HepG2 (cell line): ENCODE results near the gene C19orf44. TPM values are rescaled to one million over a fixed set of nuclear protein-coding genes. Genes with fewer than 3 reads are reported as not detected.
A peak's percentile ranks its signal among the peaks of the same experiment; 100 is the strongest.

Experiments
- GABPB1 ChIP-seq: IDR thresholded peaks from 2 replicates; pipeline ENCODE4 v1.6.1; 2016; ENCODE audit warnings: mild to moderate bottlenecking, missing genetic modification reagents, moderate library complexity, missing compliant biosample characterization
- HNF4A ChIP-seq: sonication (generic); formaldehyde crosslinking; IDR thresholded peaks from 2 replicates; pipeline ENCODE4 v1.4.0; 2020; ENCODE audit warnings: missing genetic modification reagents
- JARID2 ChIP-seq: sonication (generic); formaldehyde crosslinking; IDR thresholded peaks from 2 replicates; pipeline ENCODE4 v1.8.1; 2023; ENCODE audit warnings: missing genetic modification reagents, inconsistent platforms; ENCODE audit not compliant: insufficient replicate concordance
- MEIS2 ChIP-seq: sonication (generic); formaldehyde crosslinking; IDR thresholded peaks from 2 replicates; pipeline ENCODE4 v1.9.0; 2021; ENCODE audit warnings: mild to moderate bottlenecking, missing genetic modification reagents
- PHF21A ChIP-seq: sonication (generic); formaldehyde crosslinking; IDR thresholded peaks from 2 replicates; pipeline ENCODE4 v1.5.0; 2020; ENCODE audit warnings: mild to moderate bottlenecking, missing genetic modification reagents
- ZNF446 ChIP-seq: sonication (generic); formaldehyde crosslinking; IDR thresholded peaks from 2 replicates; pipeline ENCODE4 v1.5.0; 2020; ENCODE audit warnings: mild to moderate bottlenecking, missing genetic modification reagents
- ZNF720 ChIP-seq: sonication (generic); formaldehyde crosslinking; IDR thresholded peaks from 2 replicates; pipeline ENCODE4 v1.4.0; 2020; ENCODE audit warnings: missing genetic modification reagents
- ZSCAN20 ChIP-seq: sonication (generic); formaldehyde crosslinking; IDR thresholded peaks from 2 replicates; pipeline ENCODE4 v1.4.0; 2020; ENCODE audit warnings: missing genetic modification reagents, mild to moderate bottlenecking, borderline replicate concordance
- polyA plus RNA-seq, 8 experiments: library from polyadenylated mRNA; depleted of rRNA in 3 of 8; stranded (reverse) in 7 of 8; unstranded in 1 of 8; fragments of >200 nt; fragmentation: Illumina TruSeq in 4 of 8; extraction: Trizol in 4 of 8; gene quantifications; 2 replicates each; pipeline versions ENCODE4 v1.2.1 to v1.2.3, GENCODE V29; 2011 to 2016; ENCODE audit warnings: low read depth in 4 of 8, missing spikeins in 1 of 8, mixed read lengths in 1 of 8; ENCODE audit not compliant: insufficient read depth in 1 of 8
- total RNA-seq, 5 experiments: library from RNA; depleted of rRNA; stranded (reverse); fragments of >200 nt; fragmentation: Illumina TruSeq; extraction: Trizol; gene quantifications; 2 replicates each; pipeline ENCODE4 v1.2.3, GENCODE V29; 2016; ENCODE audit warnings: low read depth in 1 of 5
- TF ChIP-seq, protein P1 (sequence below): sonication (generic); formaldehyde crosslinking; IDR thresholded peaks from 2 replicates; pipeline ENCODE4 v1.8.1; 2022; ENCODE audit warnings: low read depth, mild to moderate bottlenecking, missing genetic modification reagents
- TF ChIP-seq, protein P2 (sequence below): sonication (generic); formaldehyde crosslinking; IDR thresholded peaks from 2 replicates; pipeline ENCODE4 v1.4.0; 2020; ENCODE audit warnings: missing genetic modification reagents
- TF ChIP-seq, protein P3 (sequence below): sonication (generic); formaldehyde crosslinking; IDR thresholded peaks from 2 replicates; pipeline ENCODE4 v1.4.0; 2020; ENCODE audit warnings: low read depth, mild to moderate bottlenecking, missing genetic modification reagents
- TF ChIP-seq, protein P4 (sequence below): IDR thresholded peaks from 2 replicates; pipeline ENCODE4 v1.6.1; 2016; ENCODE audit warnings: low read depth
- TF ChIP-seq, protein P5 (sequence below): sonication (generic); formaldehyde crosslinking; IDR thresholded peaks from 2 replicates; pipeline ENCODE4 v1.5.0; 2020; ENCODE audit warnings: missing genetic modification reagents
- TF ChIP-seq, protein P6 (sequence below): IDR thresholded peaks from 2 replicates; pipeline ENCODE4 v1.6.1; 2016; ENCODE audit warnings: missing biosample characterization, missing genetic modification reagents, low read depth
- TF ChIP-seq, protein P7 (sequence below): sonication (generic); formaldehyde crosslinking; IDR thresholded peaks from 2 replicates; pipeline ENCODE4 v1.5.0; 2020; ENCODE audit warnings: missing genetic modification reagents

Gene C19orf44
- total and polyA plus RNA-seq, 2 of the 13 experiments (the other 11 are each of a cell fraction or from before 2014, with no cell fraction given), result 3.2 to 4.3 TPM

DNA sequence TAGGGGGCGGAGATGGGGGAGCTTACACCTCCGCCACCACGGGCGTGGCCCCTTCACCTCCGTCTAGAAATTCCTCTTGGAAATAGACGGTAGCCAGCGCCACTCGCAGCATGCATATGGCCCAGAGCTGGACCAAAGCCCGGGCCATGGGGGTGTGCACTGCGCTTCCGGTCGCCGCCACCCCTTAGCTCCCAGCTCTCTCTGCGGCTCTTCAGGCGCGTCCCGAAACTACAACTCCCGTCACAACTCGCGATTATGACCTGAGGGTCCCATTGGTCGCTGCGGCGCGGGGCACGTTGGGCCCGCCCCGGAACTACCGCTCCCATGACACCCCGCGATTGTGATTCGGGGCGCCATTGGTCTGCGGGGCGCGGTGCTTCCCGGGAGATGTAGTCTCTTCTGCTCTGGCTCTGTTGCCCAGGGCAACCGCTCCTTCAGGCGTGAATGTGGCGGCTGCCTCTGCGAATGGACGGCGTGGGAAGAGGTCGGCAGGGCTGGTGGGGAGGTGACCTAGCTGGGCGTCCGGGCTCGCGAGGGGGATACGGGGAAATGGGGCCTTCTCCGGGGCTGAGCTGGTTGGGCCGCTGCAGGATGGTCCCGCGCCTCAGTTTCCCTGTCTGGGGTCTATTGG is at the start of gene C19orf44, which contains the start of gene CALR3 (continued):
- TF ChIP-seq, protein P1, sequence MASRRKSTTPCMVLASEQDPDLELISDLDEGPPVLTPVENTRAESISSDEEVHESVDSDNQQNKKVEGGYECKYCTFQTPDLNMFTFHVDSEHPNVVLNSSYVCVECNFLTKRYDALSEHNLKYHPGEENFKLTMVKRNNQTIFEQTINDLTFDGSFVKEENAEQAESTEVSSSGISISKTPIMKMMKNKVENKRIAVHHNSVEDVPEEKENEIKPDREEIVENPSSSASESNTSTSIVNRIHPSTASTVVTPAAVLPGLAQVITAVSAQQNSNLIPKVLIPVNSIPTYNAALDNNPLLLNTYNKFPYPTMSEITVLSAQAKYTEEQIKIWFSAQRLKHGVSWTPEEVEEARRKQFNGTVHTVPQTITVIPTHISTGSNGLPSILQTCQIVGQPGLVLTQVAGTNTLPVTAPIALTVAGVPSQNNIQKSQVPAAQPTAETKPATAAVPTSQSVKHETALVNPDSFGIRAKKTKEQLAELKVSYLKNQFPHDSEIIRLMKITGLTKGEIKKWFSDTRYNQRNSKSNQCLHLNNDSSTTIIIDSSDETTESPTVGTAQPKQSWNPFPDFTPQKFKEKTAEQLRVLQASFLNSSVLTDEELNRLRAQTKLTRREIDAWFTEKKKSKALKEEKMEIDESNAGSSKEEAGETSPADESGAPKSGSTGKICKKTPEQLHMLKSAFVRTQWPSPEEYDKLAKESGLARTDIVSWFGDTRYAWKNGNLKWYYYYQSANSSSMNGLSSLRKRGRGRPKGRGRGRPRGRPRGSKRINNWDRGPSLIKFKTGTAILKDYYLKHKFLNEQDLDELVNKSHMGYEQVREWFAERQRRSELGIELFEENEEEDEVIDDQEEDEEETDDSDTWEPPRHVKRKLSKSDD, result no peak
- TF ChIP-seq, protein P2, sequence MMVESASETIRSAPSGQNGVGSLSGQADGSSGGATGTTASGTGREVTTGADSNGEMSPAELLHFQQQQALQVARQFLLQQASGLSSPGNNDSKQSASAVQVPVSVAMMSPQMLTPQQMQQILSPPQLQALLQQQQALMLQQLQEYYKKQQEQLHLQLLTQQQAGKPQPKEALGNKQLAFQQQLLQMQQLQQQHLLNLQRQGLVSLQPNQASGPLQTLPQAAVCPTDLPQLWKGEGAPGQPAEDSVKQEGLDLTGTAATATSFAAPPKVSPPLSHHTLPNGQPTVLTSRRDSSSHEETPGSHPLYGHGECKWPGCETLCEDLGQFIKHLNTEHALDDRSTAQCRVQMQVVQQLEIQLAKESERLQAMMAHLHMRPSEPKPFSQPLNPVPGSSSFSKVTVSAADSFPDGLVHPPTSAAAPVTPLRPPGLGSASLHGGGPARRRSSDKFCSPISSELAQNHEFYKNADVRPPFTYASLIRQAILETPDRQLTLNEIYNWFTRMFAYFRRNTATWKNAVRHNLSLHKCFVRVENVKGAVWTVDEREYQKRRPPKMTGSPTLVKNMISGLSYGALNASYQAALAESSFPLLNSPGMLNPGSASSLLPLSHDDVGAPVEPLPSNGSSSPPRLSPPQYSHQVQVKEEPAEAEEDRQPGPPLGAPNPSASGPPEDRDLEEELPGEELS, result 0 out of 2 replicates have a peak, but pooled peaks have one; percentile 28
- TF ChIP-seq MEIS2, result no peak; the same call in 1 of the 2 replicates
- TF ChIP-seq, protein P3, sequence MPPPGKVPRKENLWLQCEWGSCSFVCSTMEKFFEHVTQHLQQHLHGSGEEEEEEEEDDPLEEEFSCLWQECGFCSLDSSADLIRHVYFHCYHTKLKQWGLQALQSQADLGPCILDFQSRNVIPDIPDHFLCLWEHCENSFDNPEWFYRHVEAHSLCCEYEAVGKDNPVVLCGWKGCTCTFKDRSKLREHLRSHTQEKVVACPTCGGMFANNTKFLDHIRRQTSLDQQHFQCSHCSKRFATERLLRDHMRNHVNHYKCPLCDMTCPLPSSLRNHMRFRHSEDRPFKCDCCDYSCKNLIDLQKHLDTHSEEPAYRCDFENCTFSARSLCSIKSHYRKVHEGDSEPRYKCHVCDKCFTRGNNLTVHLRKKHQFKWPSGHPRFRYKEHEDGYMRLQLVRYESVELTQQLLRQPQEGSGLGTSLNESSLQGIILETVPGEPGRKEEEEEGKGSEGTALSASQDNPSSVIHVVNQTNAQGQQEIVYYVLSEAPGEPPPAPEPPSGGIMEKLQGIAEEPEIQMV (CRISPR knock-in tag), result 0 out of 2 replicates have a peak, but pooled peaks have one; percentile 25
- no peak for TF ChIP-seq ZSCAN20 (CRISPR knock-in tag)
- TF ChIP-seq PHF21A (CRISPR knock-in tag), result no peak; the same call in 1 of the 2 replicates
- TF ChIP-seq, protein P4, sequence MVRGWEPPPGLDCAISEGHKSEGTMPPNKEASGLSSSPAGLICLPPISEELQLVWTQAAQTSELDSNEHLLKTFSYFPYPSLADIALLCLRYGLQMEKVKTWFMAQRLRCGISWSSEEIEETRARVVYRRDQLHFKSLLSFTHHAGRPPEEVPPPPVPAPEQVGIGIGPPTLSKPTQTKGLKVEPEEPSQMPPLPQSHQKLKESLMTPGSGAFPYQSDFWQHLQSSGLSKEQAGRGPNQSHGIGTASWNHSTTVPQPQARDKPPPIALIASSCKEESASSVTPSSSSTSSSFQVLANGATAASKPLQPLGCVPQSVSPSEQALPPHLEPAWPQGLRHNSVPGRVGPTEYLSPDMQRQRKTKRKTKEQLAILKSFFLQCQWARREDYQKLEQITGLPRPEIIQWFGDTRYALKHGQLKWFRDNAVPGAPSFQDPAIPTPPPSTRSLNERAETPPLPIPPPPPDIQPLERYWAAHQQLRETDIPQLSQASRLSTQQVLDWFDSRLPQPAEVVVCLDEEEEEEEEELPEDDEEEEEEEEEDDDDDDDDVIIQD, result peak; percentile 39; the same call in 1 of the 2 replicates
- TF ChIP-seq ZNF446 (CRISPR knock-in tag), result no peak
- TF ChIP-seq HNF4A (CRISPR knock-in tag), result no peak
- TF ChIP-seq, protein P5, sequence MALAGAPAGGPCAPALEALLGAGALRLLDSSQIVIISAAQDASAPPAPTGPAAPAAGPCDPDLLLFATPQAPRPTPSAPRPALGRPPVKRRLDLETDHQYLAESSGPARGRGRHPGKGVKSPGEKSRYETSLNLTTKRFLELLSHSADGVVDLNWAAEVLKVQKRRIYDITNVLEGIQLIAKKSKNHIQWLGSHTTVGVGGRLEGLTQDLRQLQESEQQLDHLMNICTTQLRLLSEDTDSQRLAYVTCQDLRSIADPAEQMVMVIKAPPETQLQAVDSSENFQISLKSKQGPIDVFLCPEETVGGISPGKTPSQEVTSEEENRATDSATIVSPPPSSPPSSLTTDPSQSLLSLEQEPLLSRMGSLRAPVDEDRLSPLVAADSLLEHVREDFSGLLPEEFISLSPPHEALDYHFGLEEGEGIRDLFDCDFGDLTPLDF (CRISPR knock-in tag), result peak; percentile 90
- TF ChIP-seq, protein P6, sequence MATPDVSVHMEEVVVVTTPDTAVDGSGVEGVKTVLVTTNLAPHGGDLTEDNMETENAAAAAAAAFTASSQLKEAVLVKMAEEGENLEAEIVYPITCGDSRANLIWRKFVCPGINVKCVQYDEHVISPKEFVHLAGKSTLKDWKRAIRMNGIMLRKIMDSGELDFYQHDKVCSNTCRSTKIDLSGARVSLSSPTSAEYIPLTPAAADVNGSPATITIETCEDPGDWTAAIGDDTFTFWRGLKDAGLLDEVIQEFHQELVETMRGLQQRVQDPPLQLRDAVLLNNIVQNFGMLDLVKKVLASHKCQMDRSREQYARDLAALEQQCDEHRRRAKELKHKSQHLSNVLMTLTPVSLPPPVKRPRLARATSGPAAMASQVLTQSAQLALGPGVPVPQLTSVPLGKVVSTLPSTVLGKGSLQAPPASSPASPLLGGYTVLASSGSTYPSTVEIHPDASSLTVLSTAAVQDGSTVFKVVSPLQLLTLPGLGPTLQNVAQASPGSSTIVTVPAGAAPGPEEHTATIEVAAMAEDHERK (CRISPR knock-in tag), result peak; percentile 84
- no peak for TF ChIP-seq ZNF720 (CRISPR knock-in tag)
- peak; percentile 24 for TF ChIP-seq JARID2 (CRISPR knock-in tag)
- TF ChIP-seq GABPB1, result peak; percentile 99
- TF ChIP-seq, protein P7, sequence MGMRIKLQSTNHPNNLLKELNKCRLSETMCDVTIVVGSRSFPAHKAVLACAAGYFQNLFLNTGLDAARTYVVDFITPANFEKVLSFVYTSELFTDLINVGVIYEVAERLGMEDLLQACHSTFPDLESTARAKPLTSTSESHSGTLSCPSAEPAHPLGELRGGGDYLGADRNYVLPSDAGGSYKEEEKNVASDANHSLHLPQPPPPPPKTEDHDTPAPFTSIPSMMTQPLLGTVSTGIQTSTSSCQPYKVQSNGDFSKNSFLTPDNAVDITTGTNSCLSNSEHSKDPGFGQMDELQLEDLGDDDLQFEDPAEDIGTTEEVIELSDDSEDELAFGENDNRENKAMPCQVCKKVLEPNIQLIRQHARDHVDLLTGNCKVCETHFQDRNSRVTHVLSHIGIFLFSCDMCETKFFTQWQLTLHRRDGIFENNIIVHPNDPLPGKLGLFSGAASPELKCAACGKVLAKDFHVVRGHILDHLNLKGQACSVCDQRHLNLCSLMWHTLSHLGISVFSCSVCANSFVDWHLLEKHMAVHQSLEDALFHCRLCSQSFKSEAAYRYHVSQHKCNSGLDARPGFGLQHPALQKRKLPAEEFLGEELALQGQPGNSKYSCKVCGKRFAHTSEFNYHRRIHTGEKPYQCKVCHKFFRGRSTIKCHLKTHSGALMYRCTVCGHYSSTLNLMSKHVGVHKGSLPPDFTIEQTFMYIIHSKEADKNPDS (CRISPR knock-in tag), result no peak
